Keratinocyte (primary cell): ENCODE results near the gene FANCC. TPM values are rescaled to one million over a fixed set of nuclear protein-coding genes. Genes with fewer than 3 reads are reported as not detected.

Experiments used
- DNase-seq: peaks from one replicate; pipeline ENCODE4 v3.0.0-alpha.2; 2011; ENCODE audit warnings: low read depth, missing footprints, low spot score
- FAIRE-seq: peaks from 2 replicates; lab custom pipeline; 2011; peaks lifted over from hg19 to GRCh38; lab: Jason Lieb, UNC
- H2AFZ ChIP-seq: 2 replicates; pipeline ENCODE4 v1.6.0; 2012; ENCODE audit warnings: low read length, control low read depth, inconsistent platforms; ENCODE audit not compliant: control insufficient read depth
- H3K27ac ChIP-seq: 2 replicates; pipeline ENCODE4 v1.5.1; 2011; ENCODE audit warnings: low read length; ENCODE audit not compliant: control insufficient read depth, insufficient read depth
- H3K27me3 ChIP-seq: 3 replicates; pipeline ENCODE4 v1.6.0; 2011; ENCODE audit warnings: low read length; ENCODE audit not compliant: control insufficient read depth, insufficient read depth; ENCODE audit errors: extremely low read depth
- H3K36me3 ChIP-seq, 2 experiments: 2 replicates in 1 of 2; 3 replicates in 1 of 2; pipeline ENCODE4 v1.5.1; 2011; ENCODE audit warnings: low read length in 2 of 2, mild to moderate bottlenecking in 1 of 2; ENCODE audit not compliant: control insufficient read depth in 2 of 2, insufficient read depth in 2 of 2; ENCODE audit errors: extremely low read depth in 1 of 2
- H3K4me1 ChIP-seq: 3 replicates; pipeline ENCODE4 v1.5.1; 2011; ENCODE audit warnings: low read length; ENCODE audit not compliant: control insufficient read depth, insufficient read depth; ENCODE audit errors: extremely low read depth
- H3K4me2 ChIP-seq: 3 replicates; pipeline ENCODE4 v1.6.0; 2011; ENCODE audit warnings: low read depth, low read length; ENCODE audit not compliant: control insufficient read depth, insufficient read depth; ENCODE audit errors: extremely low read depth
- H3K4me3 ChIP-seq, 3 experiments: fragments of 200-600 bp in 1 of 3; sonication (generic) in 1 of 3; 2 replicates in 2 of 3; 3 replicates in 1 of 3; pipeline ENCODE4 v1.5.1; 2011 to 2016; ENCODE audit warnings: low read length in 3 of 3, mild to moderate bottlenecking in 3 of 3, control low read depth in 2 of 3, inconsistent platforms in 1 of 3, low read depth in 1 of 3, mixed read lengths in 1 of 3, mixed run types in 1 of 3, moderate library complexity in 1 of 3; ENCODE audit not compliant: control insufficient read depth in 2 of 3, insufficient read depth in 2 of 3; ENCODE audit errors: extremely low read depth in 1 of 3
- H3K79me2 ChIP-seq: 2 replicates; pipeline ENCODE4 v1.6.0; 2012; ENCODE audit warnings: low read length; ENCODE audit not compliant: control insufficient read depth, insufficient read depth
- H3K9ac ChIP-seq: 3 replicates; pipeline ENCODE4 v1.6.0; 2011; ENCODE audit warnings: low read length; ENCODE audit not compliant: control insufficient read depth, insufficient read depth; ENCODE audit errors: extremely low read depth
- H3K9me1 ChIP-seq: 3 replicates; pipeline ENCODE4 v1.6.0; 2011; ENCODE audit warnings: low read length; ENCODE audit not compliant: control insufficient read depth, insufficient read depth; ENCODE audit errors: extremely low read depth
- H3K9me3 ChIP-seq: 2 replicates; pipeline ENCODE4 v1.5.1; 2012; ENCODE audit warnings: low read depth, low read length; ENCODE audit not compliant: control insufficient read depth
- H4K20me1 ChIP-seq: 3 replicates; pipeline ENCODE4 v1.6.0; 2011; ENCODE audit warnings: low read length; ENCODE audit not compliant: control insufficient read depth, insufficient read depth; ENCODE audit errors: extremely low read depth
- CTCF ChIP-seq, 3 experiments: IDR thresholded peaks in 1 of 3; conservative IDR thresholded peaks in 1 of 3; optimal IDR thresholded peaks in 1 of 3; 2 replicates in 2 of 3; 3 replicates in 1 of 3; pipeline versions ENCODE3 to v1.5.1; 2011; ENCODE audit warnings: low read length in 3 of 3, mild to moderate bottlenecking in 3 of 3, moderate library complexity in 2 of 3, control low read depth in 1 of 3, inconsistent platforms in 1 of 3; ENCODE audit not compliant: insufficient read depth in 2 of 3; ENCODE audit errors: extremely low read depth in 1 of 3
- EZH2 ChIP-seq: IDR thresholded peaks from one replicate; pipeline ENCODE4 v1.6.1; 2012; ENCODE audit warnings: inconsistent platforms, mild to moderate bottlenecking, low read length, moderate library complexity
- dilution Hi-C: fragments of 300-500 bp; cut with MboI; formaldehyde crosslinking; loops from one replicate; pipeline ENCODE4 v1.7.0; 2020; ENCODE audit warnings: low sequenced_read_pairs; ENCODE audit not compliant: extremely low pct_ligation_motif_present
- polyA plus RNA-seq, 5 experiments: library from polyadenylated mRNA; depleted of rRNA in 3 of 5; stranded (reverse) in 3 of 5; stranded (forward) in 1 of 5; unstranded in 1 of 5; fragments of >200 nt; gene quantifications; 1 replicate in 1 of 5; 2 replicates in 3 of 5; 3 replicates in 1 of 5; pipeline versions ENCODE4 v1.2.1 to v1.2.3, GENCODE V29; 2011 to 2012; ENCODE audit warnings: missing spikeins in 2 of 5, low read depth in 1 of 5, low replicate concordance in 1 of 5

Gene FANCC
- polyA plus RNA-seq, 1 donor (not counting 4 experiments of a cell fraction or from before 2014, with no cell fraction given) = 8.3 TPM

GRCh38 chr9:95150903-95151302 lies 166.6 kb downstream of the FANCC start:
- no peaks in the 10 kb centered on the region for H3K79me2 ChIP-seq
- FAIRE-seq = no peak
- no peaks in the 10 kb centered on the region for H3K27me3 ChIP-seq
- H3K4me1 ChIP-seq = no peaks in the 10 kb centered on the region
- no peaks in the 10 kb centered on the region for H3K36me3 ChIP-seq
- dilution Hi-C loops = no loop called here
- TF ChIP-seq EZH2 (no peak), CTCF (optimal IDR thresholded peaks at IDR 0.05 in 1 of 3, IDR thresholded peaks at IDR 0.05 in 1 of 3, conservative IDR thresholded peaks at IDR 0.05 in 1 of 3; ENCODE audit: extremely low read depth in 1 of 3, insufficient read depth in 2 of 3, low read length in 3 of 3) (no peak)
- H2AFZ ChIP-seq = no peak overlapping the region
- no peak overlapping the region for H3K4me3 ChIP-seq
- H3K4me2 ChIP-seq = no peak overlapping the region
- no peak overlapping the region for H3K27ac ChIP-seq
- H4K20me1 ChIP-seq = no peaks in the 10 kb centered on the region
- no peak overlapping the region for H3K9ac ChIP-seq
- H3K9me1 ChIP-seq = no peaks in the 10 kb centered on the region
- H3K9me3 ChIP-seq = no peaks in the 10 kb centered on the region
- DNase-seq = no peak

DNA sequence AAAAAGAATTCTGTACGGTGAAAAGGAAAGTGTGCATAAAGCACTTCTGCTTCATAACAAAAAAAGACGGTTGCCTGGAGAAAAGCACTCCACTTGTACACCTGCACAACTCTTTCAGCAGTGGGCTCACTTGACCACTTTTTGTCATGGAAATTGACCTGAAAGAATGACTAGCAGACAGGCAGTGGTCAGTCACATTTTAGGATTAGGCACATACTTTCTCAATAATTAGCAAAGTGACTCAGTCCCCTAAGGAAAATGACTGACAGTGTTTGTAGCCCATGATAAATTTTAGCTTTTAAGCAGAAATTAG lies 169.3 kb downstream of the FANCC start:
- FAIRE-seq = no peak

More for the DNA sequence above, 169.3 kb downstream of the FANCC start:
- Histone ChIP-seq H3K27me3 (no peaks in the 10 kb centered on the region), H3K9ac (no peak overlapping the region), H3K9me1 (no peaks in the 10 kb centered on the region), H3K79me2 (no peaks in the 10 kb centered on the region), H3K4me3 (no peak overlapping the region), H3K4me2 (no peak overlapping the region), H3K9me3 (no peaks in the 10 kb centered on the region), H2AFZ (no peak overlapping the region), H3K27ac (no peak overlapping the region), H3K4me1 (no peaks in the 10 kb centered on the region), H4K20me1 (no peaks in the 10 kb centered on the region), H3K36me3 (no peaks in the 10 kb centered on the region)
- dilution Hi-C loops = no loop called here
- TF ChIP-seq CTCF (optimal IDR thresholded peaks at IDR 0.05 in 1 of 3, IDR thresholded peaks at IDR 0.05 in 1 of 3, conservative IDR thresholded peaks at IDR 0.05 in 1 of 3; ENCODE audit: extremely low read depth in 1 of 3, insufficient read depth in 2 of 3, low read length in 3 of 3) (no peak), EZH2 (no peak)
- no peak for DNase-seq
